Naive B cell (primary cell): ENCODE results near the gene PRKCA. TPM values are rescaled to one million over a fixed set of nuclear protein-coding genes. Genes with fewer than 3 reads are reported as not detected.
A peak's percentile ranks its signal among the peaks of the same experiment; 100 is the strongest.

Source experiments
- ATAC-seq, 2 donors: fragments of 150-1000 bp; cut with Tn5 transposase; 2 replicates each; pipeline ENCODE4 v1.10.0; 2021; ENCODE audit warnings: low read depth in 2 of 2, mild to moderate bottlenecking in 2 of 2, moderate library complexity in 2 of 2
- DNase-seq: peaks from one replicate; pipeline ENCODE4 v3.0.0; 2022
- H3K27ac Mint-ChIP-seq, 6 donors: one replicate each; pipeline ENCODE4 v1.8.0; 2020 to 2022; ENCODE audit warnings: mild to moderate bottlenecking in 6 of 6, mixed read lengths in 6 of 6, moderate library complexity in 5 of 6, inconsistent platforms in 2 of 6
- H3K27me3 Mint-ChIP-seq, 3 donors: one replicate each; pipeline ENCODE4 v1.8.0; 2021 to 2022; ENCODE audit warnings: mixed read lengths in 3 of 3, mild to moderate bottlenecking in 1 of 3
- H3K36me3 Mint-ChIP-seq, 2 donors: one replicate each; pipeline ENCODE4 v1.8.0; 2020 to 2022; ENCODE audit warnings: mixed read lengths in 2 of 2, inconsistent platforms in 1 of 2, mild to moderate bottlenecking in 1 of 2
- H3K4me1 Mint-ChIP-seq, 3 donors: one replicate each; pipeline ENCODE4 v1.8.0; 2020 to 2022; ENCODE audit warnings: mixed read lengths in 3 of 3, inconsistent platforms in 1 of 3, mild to moderate bottlenecking in 1 of 3, moderate library complexity in 1 of 3
- H3K4me3 Mint-ChIP-seq, 8 donors: one replicate each; pipeline ENCODE4 v1.8.0; 2020 to 2022; ENCODE audit warnings: mild to moderate bottlenecking in 8 of 8, mixed read lengths in 8 of 8, moderate library complexity in 8 of 8, inconsistent platforms in 2 of 8
- H3K9me3 Mint-ChIP-seq, 7 donors: one replicate each; pipeline ENCODE4 v1.8.0; 2020 to 2022; ENCODE audit warnings: mixed read lengths in 7 of 7, mild to moderate bottlenecking in 5 of 7, inconsistent platforms in 2 of 7, moderate library complexity in 1 of 7
- polyA plus RNA-seq, 6 donors: library from polyadenylated mRNA; unstranded; fragments of 300-500 nt; fragmentation: Illumina TruSeq; gene quantifications; one replicate each; pipeline ENCODE4 v1.2.3, GENCODE V29; 2021; ENCODE audit warnings: low read depth in 6 of 6

Gene PRKCA
- polyA plus RNA-seq, 6 donors from 2014 or later, result 0.03 to 0.06 TPM; not detected in 4

DNA sequence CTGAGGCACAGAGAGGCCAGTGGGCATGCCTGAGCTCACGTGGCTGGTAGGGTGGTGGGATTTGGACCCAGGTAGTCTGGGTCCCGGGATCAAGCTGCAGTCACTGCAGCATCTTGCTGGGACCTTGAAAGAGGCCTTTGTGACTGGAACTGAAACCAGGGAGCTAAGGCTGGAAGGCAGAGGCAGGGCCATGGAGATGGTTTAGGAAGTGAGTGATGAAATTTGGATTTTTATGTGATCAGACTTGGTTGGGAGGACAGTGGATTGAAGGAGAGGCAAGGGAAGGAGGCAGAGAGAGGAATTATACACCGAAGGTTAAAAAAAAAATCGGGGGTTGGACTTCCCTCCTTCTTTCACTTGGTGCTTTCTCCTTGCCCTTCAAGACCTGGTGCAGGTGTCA, 277.1 kb downstream of the PRKCA start:
- H3K4me3 Mint-ChIP-seq, result no peak overlapping the region
- peaks cover 0 to 10% (median 6%) of the 10 kb centered on the region in 7 donors for H3K9me3 Mint-ChIP-seq

DNA sequence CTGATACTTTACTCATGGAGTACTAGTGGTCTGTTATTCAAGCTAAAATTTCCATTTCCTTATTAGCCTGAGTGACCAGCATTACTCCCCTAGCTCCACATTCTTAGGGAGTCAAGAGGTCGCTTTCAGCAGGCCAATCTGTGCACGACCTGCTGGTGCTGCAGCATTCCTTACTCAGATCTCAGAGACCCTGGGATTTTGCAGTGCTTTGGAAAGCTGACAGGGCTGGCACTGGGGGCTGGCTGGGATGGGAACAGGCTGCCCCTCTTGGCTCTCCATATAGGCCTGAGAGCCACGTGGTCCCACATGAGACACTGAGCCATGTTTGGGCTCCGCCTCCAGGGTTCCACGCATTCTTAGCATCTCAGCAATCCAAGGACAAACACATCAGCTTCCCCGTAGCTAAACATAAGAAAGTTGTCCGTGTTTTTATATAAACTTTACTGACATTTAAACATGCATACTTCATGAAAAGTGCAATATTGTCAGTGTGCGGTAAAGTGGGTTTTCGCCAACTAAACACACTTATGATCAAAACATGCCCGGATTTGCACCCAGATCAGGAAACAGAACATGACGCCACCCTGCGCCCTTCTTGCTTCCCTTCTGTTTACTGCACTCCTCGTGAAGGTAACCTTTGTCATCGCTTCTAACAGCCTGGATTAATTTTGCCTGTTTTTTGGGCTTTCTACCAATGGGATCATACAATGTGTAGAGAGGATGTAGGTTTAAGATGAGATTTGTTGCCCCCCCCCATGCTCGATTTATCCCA, 278.0 kb downstream of the PRKCA start:
- H3K4me1 Mint-ChIP-seq, result no peaks in the 10 kb centered on the region
- H3K27me3 Mint-ChIP-seq, result peaks cover 0 to 9% (median 0%) of the 10 kb centered on the region in 3 donors
- H3K27ac Mint-ChIP-seq, result no peak overlapping the region
- no peak for ATAC-seq
- H3K9me3 Mint-ChIP-seq, result peaks cover 0 to 10% (median 6%) of the 10 kb centered on the region in 7 donors
- H3K4me3 Mint-ChIP-seq, result no peak overlapping the region
- peaks cover 0 to 6% of the 10 kb centered on the region in 2 donors for H3K36me3 Mint-ChIP-seq
- no peak for DNase-seq

More for the DNA sequence above, 277.1 kb downstream of the PRKCA start:
- Mint-ChIP-seq H3K4me1 (no peaks in the 10 kb centered on the region), H3K36me3 (peaks cover 0 to 6% of the 10 kb centered on the region in 2 donors), H3K27me3 (peaks cover 0 to 9% (median 0%) of the 10 kb centered on the region in 3 donors), H3K27ac (no peak overlapping the region)
- DNase-seq, result no peak
- no peak for ATAC-seq

DNA sequence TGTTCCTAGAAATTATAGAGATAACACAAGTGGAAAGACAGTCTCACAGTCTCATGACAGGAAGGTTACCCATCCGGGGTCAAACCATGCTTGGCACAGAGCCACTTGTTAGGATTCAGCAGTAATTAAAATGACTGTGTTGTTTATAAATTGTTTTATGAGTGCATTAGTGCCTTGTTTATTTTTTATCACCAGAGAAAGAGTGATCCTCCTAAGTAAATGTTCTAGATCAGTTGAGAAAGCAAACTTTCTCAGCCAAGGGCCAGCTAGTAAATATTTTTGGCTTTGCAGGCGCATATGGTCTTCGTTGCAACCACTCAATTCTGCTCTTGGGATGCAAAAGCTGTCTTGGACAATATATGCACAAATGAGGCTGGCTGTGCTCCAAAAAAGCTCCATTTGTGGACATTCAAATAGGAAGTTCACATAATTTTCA, 278.6 kb downstream of the PRKCA start:
- H3K9me3 Mint-ChIP-seq, result peaks cover 0 to 10% (median 6%) of the 10 kb centered on the region in 7 donors
- DNase-seq (no peak), ATAC-seq (no peak)
- peaks cover 0 to 6% of the 10 kb centered on the region in 2 donors for H3K36me3 Mint-ChIP-seq
- H3K27ac Mint-ChIP-seq, result no peak overlapping the region
- H3K4me3 Mint-ChIP-seq, result no peak overlapping the region
- no peaks in the 10 kb centered on the region for H3K4me1 Mint-ChIP-seq
- peaks cover 0 to 9% (median 0%) of the 10 kb centered on the region in 3 donors for H3K27me3 Mint-ChIP-seq

DNA sequence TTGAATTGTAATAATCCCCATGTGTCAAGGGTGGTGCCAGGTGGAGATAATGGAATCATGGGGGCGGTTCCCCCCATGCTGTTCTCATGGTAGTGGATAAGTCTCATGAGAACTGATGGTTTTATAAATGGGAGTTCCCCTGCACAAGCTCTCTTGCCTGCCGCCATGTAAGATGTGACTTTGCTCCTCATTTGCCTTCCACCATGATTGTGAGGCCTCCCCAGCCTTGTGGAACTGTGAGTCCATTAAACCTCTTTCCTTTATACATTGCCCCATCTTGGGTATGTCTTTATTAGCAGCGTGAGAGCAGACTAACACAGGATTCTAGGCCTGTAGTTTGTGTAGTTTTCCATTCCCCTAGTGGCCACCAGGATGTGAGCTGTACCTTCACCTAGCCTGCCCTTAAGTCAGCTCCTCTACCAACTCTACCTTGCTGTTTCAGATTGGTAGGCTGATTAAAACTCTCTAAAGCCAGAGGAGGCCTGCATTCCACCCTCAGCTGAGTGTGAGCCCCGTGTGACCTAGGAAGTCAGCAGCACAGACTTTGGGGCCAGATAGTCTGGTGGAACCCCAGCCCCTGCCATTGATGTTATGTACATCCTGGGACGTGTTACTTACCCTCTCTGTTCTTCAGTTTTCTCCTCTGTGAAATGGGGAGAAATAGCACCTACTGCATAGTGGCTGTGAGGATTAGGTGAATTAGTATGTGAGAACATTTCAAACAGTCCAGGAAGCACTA, 280.1 kb downstream of the PRKCA start:
- DNase-seq (no peak), ATAC-seq (no peak)
- Mint-ChIP-seq H3K9me3 (peaks cover 0 to 10% (median 6%) of the 10 kb centered on the region in 7 donors), H3K4me1 (no peaks in the 10 kb centered on the region), H3K36me3 (peaks cover 0 to 6% of the 10 kb centered on the region in 2 donors), H3K27me3 (peaks cover 0 to 9% (median 0%) of the 10 kb centered on the region in 3 donors), H3K4me3 (no peak overlapping the region), H3K27ac (no peak overlapping the region)

DNA sequence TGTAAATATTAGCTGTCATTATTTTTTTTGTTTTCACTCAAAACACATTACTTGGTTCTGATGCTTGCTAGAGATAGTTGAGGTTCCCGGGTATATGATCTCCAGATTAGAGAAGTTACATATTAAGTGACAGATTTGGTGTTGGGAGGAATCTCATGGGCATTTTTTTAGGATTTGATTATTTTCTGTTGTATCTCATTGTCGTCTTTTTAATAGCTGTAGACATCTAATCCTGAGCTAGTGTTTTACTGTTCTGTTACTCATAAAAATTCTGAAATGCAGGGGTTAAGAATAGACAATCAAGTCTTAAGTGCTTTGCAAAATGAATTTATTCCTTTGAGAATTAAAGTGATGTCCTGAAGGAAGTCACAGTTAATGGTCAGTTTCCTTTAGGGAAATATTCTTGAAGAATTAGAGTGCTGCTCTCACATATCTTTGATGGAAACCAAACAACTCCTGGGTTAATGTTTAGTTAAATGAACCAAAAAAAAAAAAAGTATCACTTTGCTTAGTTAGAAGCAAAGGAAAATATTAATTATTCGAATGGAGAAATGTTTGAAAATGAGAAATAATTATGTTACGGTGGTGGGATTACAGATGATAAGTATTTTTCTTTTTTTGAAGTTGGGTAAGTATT, 280.8 kb downstream of the PRKCA start:
- Mint-ChIP-seq H3K4me1 (no peaks in the 10 kb centered on the region), H3K27ac (no peak overlapping the region), H3K36me3 (peaks cover 0 to 6% of the 10 kb centered on the region in 2 donors), H3K27me3 (peaks cover 0 to 9% (median 0%) of the 10 kb centered on the region in 3 donors), H3K9me3 (peaks cover 0 to 10% (median 6%) of the 10 kb centered on the region in 7 donors), H3K4me3 (no peak overlapping the region)
- DNase-seq (no peak), ATAC-seq (no peak)

DNA sequence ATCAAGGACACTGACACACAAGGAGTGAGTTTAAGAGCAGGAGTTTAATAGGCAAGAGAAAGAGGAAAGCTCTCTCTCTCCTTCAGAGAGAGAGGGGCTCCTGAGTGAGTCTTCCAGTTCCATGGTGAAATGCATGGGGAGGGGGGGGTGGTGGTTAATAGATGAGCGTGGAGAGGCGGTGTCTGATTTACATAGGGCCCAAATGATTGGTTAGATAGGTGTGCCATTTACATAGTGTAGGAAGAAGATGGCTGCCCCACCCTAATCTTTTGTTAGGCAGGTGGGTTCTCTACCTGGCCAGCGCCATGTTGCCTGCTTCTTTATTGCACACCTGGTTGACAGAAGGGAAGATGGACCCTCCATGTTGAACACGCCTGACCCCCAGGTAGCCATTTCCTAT, 282.5 kb downstream of the PRKCA start:
- no peak overlapping the region for H3K27ac Mint-ChIP-seq
- H3K36me3 Mint-ChIP-seq, result peaks cover 0 to 6% of the 10 kb centered on the region in 2 donors
- no peak overlapping the region for H3K4me3 Mint-ChIP-seq
- DNase-seq (no peak), ATAC-seq (no peak)
- no peaks in the 10 kb centered on the region for H3K4me1 Mint-ChIP-seq
- peaks cover 0 to 10% (median 6%) of the 10 kb centered on the region in 7 donors for H3K9me3 Mint-ChIP-seq
- H3K27me3 Mint-ChIP-seq, result peaks cover 0 to 9% (median 5%) of the 10 kb centered on the region in 3 donors

DNA sequence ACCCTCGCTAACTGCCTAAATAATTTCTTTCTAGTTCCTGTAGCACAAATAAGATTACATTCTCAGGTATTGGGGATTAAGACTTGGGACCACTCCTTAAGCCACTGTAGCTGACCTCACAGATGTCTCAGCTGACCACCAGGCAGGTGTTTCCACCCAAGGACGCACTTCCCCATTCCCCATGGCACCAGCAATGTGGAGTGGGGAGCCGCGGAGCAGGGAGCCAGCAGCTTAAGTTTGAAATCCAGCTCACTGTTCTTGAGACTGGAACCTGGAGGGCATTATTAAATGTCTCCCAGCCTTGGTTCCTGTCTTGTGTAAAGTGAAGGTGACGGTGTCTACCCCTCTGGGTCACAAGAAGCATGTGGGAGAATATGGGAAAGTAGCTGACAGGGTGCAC, 283.1 kb downstream of the PRKCA start:
- no peak for ATAC-seq
- Mint-ChIP-seq H3K4me1 (no peaks in the 10 kb centered on the region), H3K36me3 (peaks cover 0 to 6% of the 10 kb centered on the region in 2 donors)

DNA sequence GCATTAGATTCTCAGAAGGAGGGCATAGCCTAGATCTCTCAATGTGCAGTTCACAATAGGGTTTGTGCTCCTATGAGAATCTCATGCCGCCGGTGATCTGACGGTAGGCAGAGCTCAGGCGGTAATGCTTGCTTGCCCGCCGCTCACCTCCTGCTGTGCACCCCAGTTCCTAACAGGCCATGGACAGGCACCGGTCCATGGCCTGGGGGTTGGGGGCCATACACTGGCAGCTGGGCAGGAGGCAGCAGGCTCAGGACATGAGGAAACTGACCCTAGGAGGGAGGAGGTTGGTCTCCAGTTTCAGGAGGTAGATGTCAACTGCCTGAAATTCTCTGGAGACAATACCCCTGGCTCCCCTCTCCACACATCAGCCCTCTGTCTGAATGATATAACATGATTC, 287.5 kb downstream of the PRKCA start:
- H3K4me1 Mint-ChIP-seq, result no peaks in the 10 kb centered on the region
- ATAC-seq, result no peak
- no peak overlapping the region for H3K4me3 Mint-ChIP-seq
- H3K27me3 Mint-ChIP-seq, result peaks cover 0 to 20% (median 0%) of the 10 kb centered on the region in 3 donors
- H3K36me3 Mint-ChIP-seq, result no peaks in the 10 kb centered on the region
- H3K27ac Mint-ChIP-seq, result peak overlapping the region in 1 of 6 donors; percentile 21
- peaks cover 0 to 3% (median 0%) of the 10 kb centered on the region in 7 donors for H3K9me3 Mint-ChIP-seq
- DNase-seq, result no peak

More for the DNA sequence above, 283.1 kb downstream of the PRKCA start:
- Mint-ChIP-seq H3K4me3 (no peak overlapping the region), H3K27me3 (peaks cover 0 to 10% (median 9%) of the 10 kb centered on the region in 3 donors), H3K9me3 (peaks cover 0 to 10% (median 6%) of the 10 kb centered on the region in 7 donors), H3K27ac (no peak overlapping the region)
- DNase-seq, result no peak

DNA sequence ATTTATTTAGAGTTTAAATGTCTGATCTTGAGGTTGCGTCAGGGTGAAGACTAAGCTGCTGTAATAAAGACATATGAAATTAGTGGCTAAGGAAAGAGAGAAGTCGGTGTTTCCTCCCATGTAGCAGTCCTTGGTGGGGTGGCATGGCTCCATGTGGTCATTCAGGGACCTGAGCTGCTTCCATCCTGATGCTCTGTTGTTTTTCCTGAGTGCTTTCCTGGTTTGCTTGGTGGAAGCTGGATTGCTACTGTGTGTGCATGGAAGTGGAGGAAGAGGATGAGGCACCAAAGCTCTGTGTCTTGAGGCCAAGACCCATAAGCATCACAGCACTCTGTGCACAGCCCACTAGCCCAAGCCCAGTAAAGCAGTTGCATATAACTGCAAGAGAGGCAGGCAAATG, 290.7 kb downstream of the PRKCA start:
- Mint-ChIP-seq H3K9me3 (peaks cover 0 to 3% (median 0%) of the 10 kb centered on the region in 7 donors), H3K36me3 (no peaks in the 10 kb centered on the region), H3K27ac (no peak overlapping the region), H3K4me3 (no peak overlapping the region), H3K4me1 (no peaks in the 10 kb centered on the region), H3K27me3 (peaks cover 0 to 20% (median 0%) of the 10 kb centered on the region in 3 donors)
- ATAC-seq, result no peak
- no peak for DNase-seq

DNA sequence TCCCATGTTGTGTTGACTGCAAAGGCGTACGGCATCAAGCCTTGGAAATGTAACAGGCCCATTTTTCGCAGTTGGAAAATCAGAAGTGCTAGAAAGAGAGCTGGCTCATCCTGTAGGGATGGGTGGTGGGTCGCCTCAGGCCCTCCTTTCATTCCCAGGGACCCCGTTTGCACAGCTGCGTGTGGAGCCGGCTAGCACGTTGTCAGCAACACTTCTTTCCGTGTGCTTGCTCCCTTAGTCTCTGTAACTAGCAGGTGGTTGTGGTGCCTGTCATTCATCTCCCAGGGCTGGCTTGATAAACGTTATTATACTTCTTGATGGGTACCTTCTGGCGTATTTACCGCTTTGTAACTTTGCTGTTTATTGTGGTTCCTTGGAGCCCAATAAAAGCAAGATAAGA, 293.5 kb downstream of the PRKCA start:
- no peak overlapping the region for H3K4me3 Mint-ChIP-seq
- no peaks in the 10 kb centered on the region for H3K4me1 Mint-ChIP-seq
- peaks cover 0 to 5% (median 0%) of the 10 kb centered on the region in 3 donors for H3K27me3 Mint-ChIP-seq
- H3K9me3 Mint-ChIP-seq, result peaks cover 0 to 3% (median 0%) of the 10 kb centered on the region in 7 donors
- ATAC-seq (no peak), DNase-seq (no peak)
- no peak overlapping the region for H3K27ac Mint-ChIP-seq
- no peaks in the 10 kb centered on the region for H3K36me3 Mint-ChIP-seq

DNA sequence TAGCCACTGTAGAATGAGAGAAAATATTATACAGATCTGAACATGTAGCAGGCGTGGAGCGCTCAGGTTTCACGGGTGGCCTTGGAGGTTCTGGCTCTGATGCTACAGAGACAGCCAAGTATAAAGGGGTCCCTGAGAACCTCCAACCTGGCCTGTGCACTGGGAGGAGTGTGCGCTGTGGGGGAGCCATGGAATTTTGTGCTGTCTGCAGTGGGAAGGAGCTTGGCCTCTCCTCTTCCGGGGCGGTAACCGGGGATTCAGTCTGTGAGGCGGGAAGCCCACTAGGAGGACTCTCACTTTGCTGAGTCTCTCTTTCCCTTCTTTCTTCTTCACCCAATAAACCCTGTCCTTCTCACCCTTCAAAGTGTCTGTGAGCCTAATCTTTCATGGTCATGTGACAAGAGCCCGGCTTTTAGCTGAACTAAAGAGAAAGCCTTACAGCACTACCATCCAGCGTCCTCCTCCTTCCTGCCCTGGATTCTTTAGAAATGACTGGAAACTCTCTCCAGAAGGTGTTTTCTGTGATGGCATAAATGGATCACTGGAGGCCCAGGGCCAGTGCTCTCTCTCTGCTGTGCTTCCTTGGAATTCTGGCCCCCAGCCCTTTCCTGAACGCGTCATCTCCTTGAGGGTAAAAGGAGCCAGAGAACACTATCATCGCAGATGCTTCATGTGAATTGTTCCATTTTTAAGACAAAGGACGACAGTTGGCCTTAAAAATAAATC, 300.4 kb downstream of the PRKCA start:
- Mint-ChIP-seq H3K9me3 (peaks cover 0 to 2% (median 0%) of the 10 kb centered on the region in 7 donors), H3K36me3 (no peaks in the 10 kb centered on the region), H3K4me3 (no peak overlapping the region), H3K4me1 (no peaks in the 10 kb centered on the region), H3K27ac (no peak overlapping the region), H3K27me3 (peaks cover 8 to 21% (median 12%) of the 10 kb centered on the region in 3 donors)
- ATAC-seq (no peak), DNase-seq (no peak)

DNA sequence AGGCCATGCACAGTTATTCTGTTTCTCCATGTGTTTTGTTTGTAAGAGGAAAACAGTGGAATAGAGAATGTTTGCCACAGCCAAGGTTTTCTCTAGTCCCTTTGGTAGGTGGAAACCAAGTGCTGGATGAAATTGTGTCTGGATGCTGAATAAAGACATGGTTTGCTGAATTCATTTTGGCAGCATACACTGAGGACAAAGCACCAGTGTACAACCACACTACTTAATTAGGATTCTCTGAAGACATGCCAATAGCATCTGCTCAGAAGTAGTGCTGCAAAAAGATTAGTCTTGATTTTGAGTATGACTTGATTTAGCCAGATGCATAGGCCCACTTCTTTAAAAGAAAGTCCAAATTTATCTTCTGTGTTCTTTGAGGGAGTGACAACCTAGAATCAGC, 302.0 kb downstream of the PRKCA start:
- Mint-ChIP-seq H3K27me3 (peaks cover 8 to 21% (median 12%) of the 10 kb centered on the region in 3 donors), H3K4me3 (no peak overlapping the region), H3K9me3 (peaks cover 0 to 7% (median 2%) of the 10 kb centered on the region in 7 donors), H3K27ac (no peak overlapping the region), H3K36me3 (no peaks in the 10 kb centered on the region), H3K4me1 (no peaks in the 10 kb centered on the region)
- no peak for DNase-seq
- no peak for ATAC-seq

DNA sequence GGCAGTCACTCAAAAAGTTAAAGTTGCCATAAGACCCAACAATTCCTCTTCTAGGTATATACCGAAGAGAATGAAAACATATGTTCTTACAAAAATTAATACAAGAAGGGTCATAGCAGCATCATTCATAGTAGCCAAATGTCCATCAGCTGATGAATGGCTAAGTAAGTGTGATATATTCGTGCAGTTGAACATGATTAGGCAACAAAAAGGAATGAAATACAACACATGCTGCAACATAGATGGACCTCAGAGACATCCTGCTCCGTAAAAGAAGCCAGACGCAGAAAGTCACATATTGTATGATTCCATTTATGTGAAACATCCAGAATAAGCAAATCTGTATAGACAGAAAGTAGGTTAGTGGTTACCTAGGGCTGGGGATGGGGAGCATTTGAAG, 303.1 kb downstream of the PRKCA start:
- H3K36me3 Mint-ChIP-seq, result no peaks in the 10 kb centered on the region

More for the DNA sequence above, 303.1 kb downstream of the PRKCA start:
- peaks cover 3 to 17% (median 10%) of the 10 kb centered on the region in 7 donors for H3K9me3 Mint-ChIP-seq
- H3K4me1 Mint-ChIP-seq, result no peaks in the 10 kb centered on the region
- no peak overlapping the region for H3K4me3 Mint-ChIP-seq
- no peak overlapping the region for H3K27ac Mint-ChIP-seq
- DNase-seq (no peak), ATAC-seq (no peak)
- peaks cover 8 to 21% (median 12%) of the 10 kb centered on the region in 3 donors for H3K27me3 Mint-ChIP-seq
